ENCODE data around the gene ZDHHC14. TPM values are rescaled to one million over a fixed set of nuclear protein-coding genes. Genes with fewer than 3 reads are reported as not detected.

ZDHHC14 gene
- total RNA-seq, 4 donors from 2014 or later: 6.5 to 10.4 (median 8.0) TPM

- TF ChIP-seq, protein P1, sequence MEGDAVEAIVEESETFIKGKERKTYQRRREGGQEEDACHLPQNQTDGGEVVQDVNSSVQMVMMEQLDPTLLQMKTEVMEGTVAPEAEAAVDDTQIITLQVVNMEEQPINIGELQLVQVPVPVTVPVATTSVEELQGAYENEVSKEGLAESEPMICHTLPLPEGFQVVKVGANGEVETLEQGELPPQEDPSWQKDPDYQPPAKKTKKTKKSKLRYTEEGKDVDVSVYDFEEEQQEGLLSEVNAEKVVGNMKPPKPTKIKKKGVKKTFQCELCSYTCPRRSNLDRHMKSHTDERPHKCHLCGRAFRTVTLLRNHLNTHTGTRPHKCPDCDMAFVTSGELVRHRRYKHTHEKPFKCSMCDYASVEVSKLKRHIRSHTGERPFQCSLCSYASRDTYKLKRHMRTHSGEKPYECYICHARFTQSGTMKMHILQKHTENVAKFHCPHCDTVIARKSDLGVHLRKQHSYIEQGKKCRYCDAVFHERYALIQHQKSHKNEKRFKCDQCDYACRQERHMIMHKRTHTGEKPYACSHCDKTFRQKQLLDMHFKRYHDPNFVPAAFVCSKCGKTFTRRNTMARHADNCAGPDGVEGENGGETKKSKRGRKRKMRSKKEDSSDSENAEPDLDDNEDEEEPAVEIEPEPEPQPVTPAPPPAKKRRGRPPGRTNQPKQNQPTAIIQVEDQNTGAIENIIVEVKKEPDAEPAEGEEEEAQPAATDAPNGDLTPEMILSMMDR (IDR thresholded peaks at IDR 0.05; ENCODE audit: low read depth): no peak
Measured at GRCh38 chr6:157390273-157391060, 9.5 kb downstream of the ZDHHC14 start.

DNA sequence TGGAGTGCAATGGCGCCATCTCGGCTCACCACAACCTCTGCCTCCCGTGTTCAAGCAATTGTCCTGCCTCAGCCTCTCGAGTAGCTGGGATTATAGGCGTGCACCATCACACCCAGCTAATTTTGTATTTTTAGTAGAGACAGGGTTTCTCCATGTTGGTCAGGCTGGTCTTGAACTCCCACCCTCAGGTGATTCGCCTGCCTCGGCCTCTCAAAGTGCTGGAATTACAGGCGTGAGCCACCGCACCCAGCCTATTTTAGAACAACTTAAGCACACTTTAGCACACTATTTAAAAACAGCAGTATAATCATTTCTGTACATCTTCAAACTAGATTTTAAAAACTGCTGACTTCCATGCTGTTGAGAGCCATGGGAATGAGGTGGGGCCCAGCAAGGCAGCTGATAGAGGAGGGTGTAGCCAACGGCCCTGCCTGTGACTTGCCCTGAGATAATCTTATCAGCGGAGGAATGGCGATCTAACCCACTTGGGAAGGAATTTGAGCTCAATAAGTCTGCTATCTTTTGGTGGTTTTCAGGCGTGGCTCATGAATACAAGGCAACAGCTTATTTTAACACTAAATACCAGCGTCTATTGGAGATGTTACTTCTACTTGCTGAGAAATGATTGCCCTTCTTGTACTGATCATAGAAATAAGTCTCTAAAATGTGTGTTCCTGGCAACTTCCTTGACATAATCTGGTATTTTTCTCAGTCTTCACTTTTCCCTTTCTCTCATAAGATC is 12.1 kb downstream of the ZDHHC14 start:
- TF ChIP-seq, protein P1 (IDR thresholded peaks at IDR 0.05; ENCODE audit: low read depth): no peak

DNA sequence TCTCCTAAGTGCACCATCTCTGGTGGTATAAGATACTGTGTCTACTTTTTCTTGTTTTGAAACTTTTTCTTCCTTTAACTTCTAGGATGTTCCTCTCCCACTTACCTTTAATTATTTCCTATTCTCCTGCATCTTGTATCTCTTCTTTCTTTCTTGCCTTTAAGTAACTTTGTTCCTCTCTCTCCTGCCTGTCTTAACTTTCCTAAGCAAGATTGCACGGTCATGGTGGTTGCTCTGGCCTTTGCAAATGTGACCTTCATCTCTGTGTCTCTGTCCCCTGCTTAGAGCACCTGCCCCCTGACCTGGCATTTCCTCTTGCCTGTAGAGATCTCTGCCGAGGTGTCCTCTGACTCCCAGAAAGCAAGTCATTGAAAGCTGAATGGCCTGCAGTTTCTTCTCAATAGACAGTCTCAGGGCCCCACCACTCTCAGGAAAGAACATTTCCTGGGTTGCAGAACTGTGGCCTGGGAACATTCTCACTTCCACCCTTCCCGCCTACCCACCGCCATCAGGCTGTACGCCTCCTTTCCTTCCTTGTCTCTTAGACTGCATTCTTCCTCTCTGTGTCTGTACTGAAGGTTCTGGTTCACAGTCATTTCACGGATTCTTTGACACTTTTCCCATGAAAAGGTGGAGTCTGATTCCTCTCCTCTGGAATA is 12.8 kb downstream of the ZDHHC14 start:
- TF ChIP-seq, protein P1 (IDR thresholded peaks at IDR 0.05; ENCODE audit: low read depth): no peak

- TF ChIP-seq, protein P1 (IDR thresholded peaks at IDR 0.05; ENCODE audit: low read depth): no peak
Measured at GRCh38 chr6:157396026-157396425, 15.0 kb downstream of the ZDHHC14 start.

GRCh38 chr6:157397660-157398059 is 16.7 kb downstream of the ZDHHC14 start:
- TF ChIP-seq, protein P1 (IDR thresholded peaks at IDR 0.05; ENCODE audit: low read depth): no peak

DNA sequence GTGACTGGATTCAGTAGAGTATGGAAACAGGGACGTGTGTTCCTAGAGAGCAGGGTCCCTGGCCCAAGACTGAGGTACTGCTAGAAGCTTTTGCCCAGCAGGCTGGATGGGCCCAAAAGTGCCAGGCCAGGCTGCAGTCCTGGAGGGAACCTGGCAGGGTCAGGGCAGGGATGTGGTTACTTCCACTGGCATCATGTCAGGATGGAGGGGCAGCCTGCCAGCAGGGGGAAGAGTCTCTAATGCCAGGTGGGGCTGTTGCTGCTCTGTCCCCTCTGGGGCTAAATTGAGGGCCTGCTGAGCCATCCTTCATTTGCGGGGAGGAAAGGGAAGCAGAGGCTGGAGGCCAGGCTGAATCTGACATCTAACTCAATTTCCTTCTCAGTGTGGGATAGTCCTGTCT is 17.2 kb downstream of the ZDHHC14 start:
- TF ChIP-seq, protein P1 (IDR thresholded peaks at IDR 0.05; ENCODE audit: low read depth): no peak

- TF ChIP-seq, protein P1 (IDR thresholded peaks at IDR 0.05; ENCODE audit: low read depth): no peak
Measured at GRCh38 chr6:157400676-157401075, 19.7 kb downstream of the ZDHHC14 start.
